Dedifferentiated amniotic fluid mesenchymal stem cell (primary cell): ENCODE data around the gene CAGE1.
A peak's percentile ranks its signal among the peaks of the same experiment; 100 is the strongest.

ENCODE experiments used
- DNase-seq: peaks from one replicate; pipeline ENCODE4 v3.0.0-alpha.2; 2016; ENCODE audit errors: extremely low spot score

The CAGE1 gene

GRCh38 chr6:7389451-7390225, at the start of gene CAGE1, which contains the start of gene RIOK1:
CAGE1 (minus strand) TSS chr6:7389742; CDS start chr6:7387173, 2,569 bp downstream.
RIOK1 (plus strand) TSS chr6:7389808; CDS start chr6:7390003, 195 bp downstream.
- DNase-seq = peak; percentile 97

GRCh38 chr6:7439228-7439627, 49.7 kb upstream of the CAGE1 start:
- DNase-seq = no peak

GRCh38 chr6:7438011-7438410, 48.5 kb upstream of the CAGE1 start:
- DNase-seq = no peak

- DNase-seq = no peak
Measured at GRCh38 chr6:7434672-7435071, 45.1 kb upstream of the CAGE1 start.

- DNase-seq = no peak
Measured at GRCh38 chr6:7433121-7433617, 43.6 kb upstream of the CAGE1 start.

- DNase-seq = no peak
Measured at GRCh38 chr6:7432391-7433120, 43.0 kb upstream of the CAGE1 start.

- DNase-seq = peak; percentile 32
Measured at GRCh38 chr6:7431674-7432390, 42.3 kb upstream of the CAGE1 start.

GRCh38 chr6:7431313-7431673, 41.8 kb upstream of the CAGE1 start:
- DNase-seq = no peak

- DNase-seq = no peak
Measured at GRCh38 chr6:7426447-7427169, 37.1 kb upstream of the CAGE1 start.

GRCh38 chr6:7425808-7426190, 36.3 kb upstream of the CAGE1 start:
- DNase-seq = no peak

GRCh38 chr6:7424967-7425807, 35.6 kb upstream of the CAGE1 start:
- DNase-seq = peak; percentile 53

- DNase-seq = no peak
Measured at GRCh38 chr6:7424058-7424457, 34.5 kb upstream of the CAGE1 start.

- DNase-seq = no peak
Measured at GRCh38 chr6:7421066-7421465, 31.5 kb upstream of the CAGE1 start.

- DNase-seq = no peak
Measured at GRCh38 chr6:7419065-7419464, 29.5 kb upstream of the CAGE1 start.

- DNase-seq = no peak
Measured at GRCh38 chr6:7418238-7418905, 28.8 kb upstream of the CAGE1 start.

- DNase-seq = no peak
Measured at GRCh38 chr6:7417684-7418083, 28.1 kb upstream of the CAGE1 start.

- DNase-seq = no peak
Measured at GRCh38 chr6:7414811-7415210, 25.3 kb upstream of the CAGE1 start.

GRCh38 chr6:7413151-7413823, 23.7 kb upstream of the CAGE1 start:
- no peak for DNase-seq

- no peak for DNase-seq
Measured at GRCh38 chr6:7411328-7411727, 21.8 kb upstream of the CAGE1 start.

- DNase-seq = no peak
Measured at GRCh38 chr6:7410851-7411250, 21.3 kb upstream of the CAGE1 start.
